ENCODE data around the gene AIMP2.

The AIMP2 gene

DNA sequence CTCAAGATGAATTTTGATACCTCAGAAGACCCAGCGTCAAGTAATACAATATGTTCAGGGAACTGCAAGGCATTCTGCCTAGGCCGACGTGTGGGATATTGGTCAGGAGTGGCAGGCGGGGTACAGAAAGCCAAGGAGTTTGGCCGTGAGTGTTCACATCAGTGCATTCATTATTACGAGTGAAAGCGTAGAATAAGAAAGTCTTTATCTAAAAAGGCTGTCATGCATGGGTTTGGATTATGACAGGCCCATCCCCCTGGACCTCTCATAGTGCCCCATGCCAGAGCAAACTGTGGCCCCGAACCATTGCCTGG, 7.5 kb downstream of the AIMP2 start:
- H3K27me3 ChIP-seq (ENCODE audit: insufficient read depth, low read length, poor library complexity, severe bottlenecking) = no peaks in the 10 kb centered on the region
- H3K9me2 ChIP-seq (replicated peaks; ENCODE audit: low read depth, low read length) = no peaks in the 10 kb centered on the region
- H3K4me2 ChIP-seq (ENCODE audit: low read depth, low read length, poor library complexity, severe bottlenecking) = no peak overlapping the region
- H3K79me2 ChIP-seq (ENCODE audit: insufficient read depth, low read length) = peaks cover 14% of the 10 kb centered on the region
- H3K9me3 ChIP-seq (ENCODE audit: insufficient read depth, low read depth, low read length) = no peaks in the 10 kb centered on the region
- H2AFZ ChIP-seq (ENCODE audit: low read length) = no peak overlapping the region
- H3F3A ChIP-seq (ENCODE audit: low read depth) = no peaks in the 10 kb centered on the region
- no peak overlapping the region for H3K4me3 ChIP-seq (ENCODE audit: low read length, poor library complexity, severe bottlenecking)
- H3K4me1 ChIP-seq (ENCODE audit: insufficient read depth, low read length, poor library complexity, severe bottlenecking) = peaks cover under 1% of the 10 kb centered on the region
- H4K20me1 ChIP-seq (ENCODE audit: insufficient read depth, low read length, poor library complexity, severe bottlenecking) = no peaks in the 10 kb centered on the region
- peaks cover 41% of the 10 kb centered on the region; the same call in 1 of the 2 replicates for H3K36me3 ChIP-seq (ENCODE audit: insufficient read depth, low read length)
- H3K9ac ChIP-seq (ENCODE audit: low read depth, low read length, poor library complexity, severe bottlenecking) = no peak overlapping the region
- TF ChIP-seq EZH2phosphoT487 (IDR thresholded peaks at IDR 0.05; ENCODE audit: borderline replicate concordance) = no peak
- TF ChIP-seq, protein P1, sequence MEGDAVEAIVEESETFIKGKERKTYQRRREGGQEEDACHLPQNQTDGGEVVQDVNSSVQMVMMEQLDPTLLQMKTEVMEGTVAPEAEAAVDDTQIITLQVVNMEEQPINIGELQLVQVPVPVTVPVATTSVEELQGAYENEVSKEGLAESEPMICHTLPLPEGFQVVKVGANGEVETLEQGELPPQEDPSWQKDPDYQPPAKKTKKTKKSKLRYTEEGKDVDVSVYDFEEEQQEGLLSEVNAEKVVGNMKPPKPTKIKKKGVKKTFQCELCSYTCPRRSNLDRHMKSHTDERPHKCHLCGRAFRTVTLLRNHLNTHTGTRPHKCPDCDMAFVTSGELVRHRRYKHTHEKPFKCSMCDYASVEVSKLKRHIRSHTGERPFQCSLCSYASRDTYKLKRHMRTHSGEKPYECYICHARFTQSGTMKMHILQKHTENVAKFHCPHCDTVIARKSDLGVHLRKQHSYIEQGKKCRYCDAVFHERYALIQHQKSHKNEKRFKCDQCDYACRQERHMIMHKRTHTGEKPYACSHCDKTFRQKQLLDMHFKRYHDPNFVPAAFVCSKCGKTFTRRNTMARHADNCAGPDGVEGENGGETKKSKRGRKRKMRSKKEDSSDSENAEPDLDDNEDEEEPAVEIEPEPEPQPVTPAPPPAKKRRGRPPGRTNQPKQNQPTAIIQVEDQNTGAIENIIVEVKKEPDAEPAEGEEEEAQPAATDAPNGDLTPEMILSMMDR (conservative IDR thresholded peaks at IDR 0.05; ENCODE audit: low read length) = no peak

DNA sequence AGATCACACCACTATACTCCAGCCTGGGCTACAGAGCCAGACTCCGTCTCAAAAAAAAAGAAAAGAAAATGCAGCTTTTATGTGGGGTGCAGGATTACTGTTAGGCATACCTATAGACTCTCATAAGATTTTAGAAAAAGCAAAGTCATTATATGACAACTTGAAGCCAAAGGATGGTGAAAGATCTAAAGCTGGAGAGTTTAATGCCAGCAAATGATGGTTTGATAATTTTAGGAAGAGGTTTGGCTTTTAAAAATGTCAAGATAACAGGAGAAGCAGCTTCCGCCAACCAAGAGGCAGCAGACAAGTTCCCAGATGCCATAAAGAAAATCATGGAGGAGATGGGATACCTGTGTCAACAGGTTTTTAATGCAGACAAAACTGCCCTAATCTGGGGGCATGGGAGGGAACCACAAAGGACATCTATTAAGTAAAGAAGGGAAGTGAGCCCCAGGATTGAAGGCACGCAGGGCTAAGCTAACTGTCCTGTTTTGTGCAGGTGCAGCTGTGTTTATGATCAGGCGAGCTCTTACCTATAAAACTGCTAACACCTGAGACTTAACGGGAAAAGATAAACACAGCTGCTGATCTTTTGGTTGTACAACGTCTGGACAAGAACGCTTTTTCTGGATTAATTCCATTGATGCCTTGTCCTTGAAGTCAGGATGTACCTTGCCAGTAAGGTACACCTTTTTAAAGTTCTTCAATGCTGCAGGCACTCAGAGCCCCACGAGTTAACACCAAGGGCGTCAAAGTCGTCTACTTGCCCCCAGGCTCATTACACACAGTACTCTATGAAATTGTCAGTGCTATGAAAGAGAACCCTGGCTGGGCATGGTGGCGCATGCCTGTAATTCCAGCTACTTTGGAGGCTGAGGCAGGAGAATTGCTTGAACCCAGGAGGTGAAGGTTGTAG, 11.6 kb downstream of the AIMP2 start:
- Histone ChIP-seq H3K9ac (ENCODE audit: low read depth, low read length, poor library complexity, severe bottlenecking) (no peak overlapping the region), H3K79me2 (ENCODE audit: insufficient read depth, low read length) (no peaks in the 10 kb centered on the region), H3K4me3 (ENCODE audit: low read length, poor library complexity, severe bottlenecking) (no peak overlapping the region), H2AFZ (ENCODE audit: low read length) (no peak overlapping the region), H3F3A (ENCODE audit: low read depth) (no peaks in the 10 kb centered on the region), H3K9me3 (ENCODE audit: insufficient read depth, low read depth, low read length) (no peaks in the 10 kb centered on the region), H4K20me1 (ENCODE audit: insufficient read depth, low read length, poor library complexity, severe bottlenecking) (no peaks in the 10 kb centered on the region), H3K4me2 (ENCODE audit: low read depth, low read length, poor library complexity, severe bottlenecking) (no peak overlapping the region), H3K36me3 (ENCODE audit: insufficient read depth, low read length) (peaks cover 81% of the 10 kb centered on the region), H3K27me3 (ENCODE audit: insufficient read depth, low read length, poor library complexity, severe bottlenecking) (no peaks in the 10 kb centered on the region), H3K9me2 (replicated peaks; ENCODE audit: low read depth, low read length) (no peaks in the 10 kb centered on the region), H3K4me1 (ENCODE audit: insufficient read depth, low read length, poor library complexity, severe bottlenecking) (no peaks in the 10 kb centered on the region)
- TF ChIP-seq, protein P1 (conservative IDR thresholded peaks at IDR 0.05; ENCODE audit: low read length) = no peak
- no peak for TF ChIP-seq EZH2phosphoT487 (IDR thresholded peaks at IDR 0.05; ENCODE audit: borderline replicate concordance)

GRCh38 chr7:6022707-6023106, 13.6 kb downstream of the AIMP2 start:
- TF ChIP-seq, protein P1 (conservative IDR thresholded peaks at IDR 0.05; ENCODE audit: low read length) = no peak
- no peak for TF ChIP-seq EZH2phosphoT487 (IDR thresholded peaks at IDR 0.05; ENCODE audit: borderline replicate concordance)
- Histone ChIP-seq H3K4me1 (ENCODE audit: insufficient read depth, low read length, poor library complexity, severe bottlenecking) (peaks cover 11% of the 10 kb centered on the region), H3K9me2 (replicated peaks; ENCODE audit: low read depth, low read length) (no peaks in the 10 kb centered on the region), H3K9ac (ENCODE audit: low read depth, low read length, poor library complexity, severe bottlenecking) (no peak overlapping the region), H2AFZ (ENCODE audit: low read length) (no peak overlapping the region), H3K36me3 (ENCODE audit: insufficient read depth, low read length) (peaks cover 83% of the 10 kb centered on the region), H3K4me2 (ENCODE audit: low read depth, low read length, poor library complexity, severe bottlenecking) (no peak overlapping the region), H3F3A (ENCODE audit: low read depth) (no peaks in the 10 kb centered on the region), H3K4me3 (ENCODE audit: low read length, poor library complexity, severe bottlenecking) (no peak overlapping the region), H3K9me3 (ENCODE audit: insufficient read depth, low read depth, low read length) (no peaks in the 10 kb centered on the region), H3K27me3 (ENCODE audit: insufficient read depth, low read length, poor library complexity, severe bottlenecking) (no peaks in the 10 kb centered on the region), H4K20me1 (ENCODE audit: insufficient read depth, low read length, poor library complexity, severe bottlenecking) (peaks cover 6% of the 10 kb centered on the region), H3K79me2 (ENCODE audit: insufficient read depth, low read length) (no peaks in the 10 kb centered on the region)

All from Loucy (cell line).